HG02884 (cell line): ENCODE measurements around the gene KLHL33.
"Not testable (repeated sequence)": the region's sequence is repeated elsewhere in the genome, so short reads cannot be mapped to it uniquely, and the experiment has no call there.

Experiments used
- ATAC-seq: cut with Tn5 transposase; IDR thresholded peaks from one replicate; pipeline ENCODE4 v1.9.1; 2021; ENCODE audit warnings: mild to moderate bottlenecking, moderate library complexity; ENCODE audit not compliant: unreplicated experiment

KLHL33 gene

DNA sequence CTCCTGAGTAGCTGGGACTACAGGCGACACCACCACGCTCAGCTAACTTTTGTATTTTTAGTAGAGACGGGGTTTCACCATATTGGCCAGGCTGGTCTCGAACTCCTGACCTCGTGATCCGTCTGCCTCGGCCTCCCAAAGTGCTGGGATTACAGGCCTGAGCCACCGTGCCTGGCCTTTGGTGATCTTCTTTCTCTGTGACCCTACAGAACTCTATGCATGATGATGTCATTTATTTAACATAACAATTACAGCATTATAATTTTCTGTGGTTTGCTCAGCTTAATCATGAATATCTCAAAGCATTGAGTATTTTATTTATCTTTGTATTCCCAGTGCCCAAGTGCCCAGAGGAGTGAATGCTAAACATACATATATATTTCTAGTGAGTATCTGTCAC, 16.9 kb upstream of the KLHL33 start:
- not testable (repeated sequence) for ATAC-seq

DNA sequence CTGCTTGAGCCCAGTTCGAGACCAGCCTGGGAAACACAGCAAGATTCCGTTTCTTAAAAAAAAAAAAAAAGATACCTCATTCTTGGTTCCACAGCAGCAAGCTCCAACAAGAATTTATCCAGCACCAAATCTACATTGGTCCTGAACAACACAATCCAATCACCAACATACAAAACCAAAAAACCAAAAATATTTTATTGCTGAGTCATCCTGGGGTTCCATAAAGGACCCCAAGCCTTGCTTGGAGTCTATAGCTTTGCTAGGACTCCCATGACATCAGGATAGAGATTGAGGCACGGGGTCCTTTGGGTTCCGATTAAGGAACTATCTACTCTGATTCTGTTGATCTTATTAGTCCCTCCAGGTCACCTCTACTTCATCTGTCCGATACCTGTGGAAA, 10.9 kb upstream of the KLHL33 start:
- ATAC-seq, result no peak

GRCh38 chr14:20443650-20444049, 7.7 kb upstream of the KLHL33 start:
- ATAC-seq, result not testable (repeated sequence)

DNA sequence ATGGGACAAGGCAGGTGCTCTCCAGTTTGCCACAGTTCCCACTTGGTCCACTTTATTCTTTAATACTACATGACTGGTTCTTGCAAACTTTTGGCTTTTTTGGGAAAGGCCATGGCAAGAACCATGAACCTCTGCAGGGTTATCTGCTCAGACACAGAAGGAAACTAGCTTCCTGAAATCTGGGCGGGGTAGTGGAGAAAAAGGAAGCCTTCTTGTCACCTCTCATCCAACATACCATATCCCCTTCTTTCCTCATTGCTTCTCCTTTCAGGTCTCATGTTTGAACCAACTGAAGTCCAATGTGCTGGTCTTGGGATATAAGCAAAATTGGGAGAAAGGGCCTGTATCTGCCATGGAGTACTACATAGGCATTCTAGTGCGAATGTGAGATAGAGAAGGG, 5.5 kb upstream of the KLHL33 start:
- no peak for ATAC-seq

DNA sequence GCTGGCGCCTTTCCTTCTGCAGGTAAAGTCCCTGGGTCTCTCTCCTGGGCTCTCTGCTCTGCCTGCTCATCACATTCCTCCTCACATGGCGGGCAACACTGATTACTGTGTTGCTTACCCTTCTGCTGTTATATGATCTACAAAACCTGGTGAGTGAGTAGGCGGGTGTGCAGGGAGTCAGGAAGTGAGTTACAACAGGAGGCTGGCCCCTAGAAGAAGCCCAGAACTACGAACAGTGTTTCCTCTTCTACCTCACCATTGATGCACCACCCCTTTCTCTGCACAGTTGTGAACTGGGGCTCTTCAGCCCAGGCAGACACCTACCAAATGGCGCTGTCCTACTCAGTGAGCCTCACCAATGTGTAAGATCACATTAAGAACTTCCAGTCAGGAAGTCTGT, 4.9 kb upstream of the KLHL33 start:
- ATAC-seq, result no peak

- no peak for ATAC-seq
These were observed 4.5 kb upstream of the KLHL33 start for GRCh38 chr14:20440465-20440864.

DNA sequence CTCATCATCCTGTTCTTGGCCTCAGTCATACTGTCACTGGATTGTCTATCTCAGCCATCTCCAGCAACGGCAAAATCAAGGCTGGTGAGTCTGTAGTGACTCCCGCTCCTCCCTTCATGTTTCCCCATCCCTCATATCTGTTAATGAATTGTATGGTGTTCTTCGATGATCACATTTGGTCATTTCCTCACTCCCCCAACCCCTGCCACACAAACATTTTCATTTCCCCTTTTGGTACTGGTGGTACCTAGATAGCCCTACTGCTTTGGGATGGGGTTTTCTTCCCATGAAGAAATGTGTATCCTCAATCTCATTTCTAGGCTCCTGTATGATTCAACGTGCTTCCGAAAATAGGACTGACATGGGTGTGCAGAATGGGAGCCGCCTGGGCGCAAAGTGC, 2.7 kb upstream of the KLHL33 start:
- no peak for ATAC-seq

GRCh38 chr14:20436363-20436755, 393 bp upstream of the KLHL33 start:
- ATAC-seq, result no peak

DNA sequence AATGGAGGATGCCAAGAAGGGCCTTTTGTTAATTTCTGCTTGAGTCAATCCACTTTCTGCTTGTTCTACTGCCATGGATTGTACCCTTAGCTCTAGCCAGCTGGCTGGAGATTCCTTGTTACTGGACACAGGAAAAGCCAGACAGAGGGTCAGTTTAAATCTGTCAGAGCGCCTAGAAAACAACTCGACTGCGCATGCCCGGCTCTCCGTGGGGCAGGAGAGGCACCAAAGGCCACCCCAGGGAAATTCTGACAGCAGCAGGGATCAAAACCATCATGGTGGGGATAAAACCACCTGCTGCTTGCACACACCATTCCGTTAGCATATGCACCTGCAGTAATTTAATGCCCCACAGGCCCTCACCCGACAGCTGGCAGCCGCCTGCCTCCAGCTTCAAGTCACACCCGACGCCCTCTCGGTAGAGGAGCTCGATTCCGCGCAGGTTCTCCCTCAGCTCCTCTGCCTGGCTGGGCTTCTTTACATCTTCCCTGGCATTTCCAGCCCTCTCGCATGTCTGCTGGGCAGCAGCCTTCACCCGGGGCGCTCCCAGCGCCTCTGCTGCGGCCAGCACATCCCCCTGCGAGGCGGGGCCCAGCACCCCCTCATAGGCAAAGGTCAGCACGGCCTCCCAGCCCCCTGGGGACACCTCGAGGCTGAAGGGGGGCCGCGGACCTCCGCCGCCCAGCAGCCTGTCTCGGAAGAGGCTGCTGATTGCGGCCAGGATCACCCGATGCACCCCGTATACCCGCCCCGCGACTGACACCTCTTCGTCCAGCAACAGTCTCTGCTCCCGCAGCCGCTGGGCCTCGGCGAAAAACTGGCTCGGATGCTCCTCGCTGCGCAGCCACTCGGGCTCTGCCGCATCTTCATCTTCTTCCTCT, 1.0 kb downstream of the KLHL33 start:
- no peak for ATAC-seq

DNA sequence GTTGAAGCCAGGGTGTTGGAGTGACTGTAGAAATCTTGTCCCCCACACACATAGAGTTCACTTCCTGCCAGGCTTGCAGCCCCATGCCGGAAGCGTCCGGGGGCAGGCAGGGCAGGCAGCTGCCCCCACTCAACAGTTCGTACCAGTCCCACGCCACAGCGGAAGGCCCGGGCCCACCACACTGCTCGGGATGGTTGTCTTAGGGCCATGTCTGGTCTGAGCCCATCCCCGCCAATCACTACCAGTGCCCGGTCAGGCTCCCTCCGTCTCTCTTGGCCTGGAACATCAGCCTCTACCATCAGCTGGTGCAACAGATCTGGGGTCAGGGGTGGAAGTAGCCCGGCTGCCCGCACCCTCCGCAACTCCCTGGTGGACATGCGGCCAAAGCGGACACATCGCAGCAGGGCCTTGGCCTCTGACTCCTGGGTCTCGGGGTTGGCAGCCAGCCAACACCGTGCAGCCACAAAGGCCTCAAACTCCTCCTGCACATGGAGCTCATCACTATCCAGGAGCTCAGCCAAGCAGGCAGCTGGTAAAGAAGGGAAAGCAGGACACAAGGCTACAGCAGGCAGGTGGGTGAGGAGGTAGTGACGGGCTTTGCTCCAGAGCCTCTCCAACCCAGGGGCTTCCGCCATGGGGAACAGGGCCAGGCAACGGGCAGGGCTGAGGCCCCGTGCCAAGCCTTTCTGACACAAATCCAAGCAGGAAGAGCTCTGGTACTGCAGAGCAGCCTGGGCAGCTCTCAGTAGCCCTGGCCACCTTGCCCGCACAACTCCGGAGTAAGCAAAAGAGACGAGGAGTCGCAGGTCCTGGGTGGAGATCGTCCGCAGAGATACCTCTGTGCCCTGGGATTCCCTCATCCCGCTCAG, 5.9 kb downstream of the KLHL33 start:
- ATAC-seq, result no peak

DNA sequence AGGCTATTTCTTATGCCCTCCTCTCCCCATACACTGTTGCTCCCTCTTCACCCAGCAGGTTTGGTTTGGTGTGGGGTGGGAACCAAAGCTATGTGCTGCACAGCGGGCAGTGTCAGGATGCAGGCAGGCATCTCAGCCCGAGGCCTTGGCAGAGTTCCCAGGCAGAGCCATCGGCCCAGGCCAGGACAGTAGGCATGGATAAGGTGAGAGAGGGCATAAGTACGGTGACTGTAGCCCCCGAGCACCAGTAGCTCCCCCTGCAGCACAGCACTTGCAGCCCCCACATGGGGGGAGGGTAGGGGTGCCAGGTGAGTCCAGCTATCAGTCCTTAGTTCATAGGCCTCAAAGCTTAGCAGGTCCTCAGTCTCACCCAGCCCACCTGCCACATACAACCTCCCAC, 7.2 kb downstream of the KLHL33 start:
- no peak for ATAC-seq

GRCh38 chr14:20428010-20428365, 8.0 kb downstream of the KLHL33 start:
- ATAC-seq, result peak; percentile 44

GRCh38 chr14:20427231-20428009, 8.5 kb downstream of the KLHL33 start:
- peak; percentile 71 for ATAC-seq

- no peak for ATAC-seq
These were observed 11.1 kb downstream of the KLHL33 start for GRCh38 chr14:20424851-20425250.

GRCh38 chr14:20422886-20423285, 13.1 kb downstream of the KLHL33 start:
- no peak for ATAC-seq

DNA sequence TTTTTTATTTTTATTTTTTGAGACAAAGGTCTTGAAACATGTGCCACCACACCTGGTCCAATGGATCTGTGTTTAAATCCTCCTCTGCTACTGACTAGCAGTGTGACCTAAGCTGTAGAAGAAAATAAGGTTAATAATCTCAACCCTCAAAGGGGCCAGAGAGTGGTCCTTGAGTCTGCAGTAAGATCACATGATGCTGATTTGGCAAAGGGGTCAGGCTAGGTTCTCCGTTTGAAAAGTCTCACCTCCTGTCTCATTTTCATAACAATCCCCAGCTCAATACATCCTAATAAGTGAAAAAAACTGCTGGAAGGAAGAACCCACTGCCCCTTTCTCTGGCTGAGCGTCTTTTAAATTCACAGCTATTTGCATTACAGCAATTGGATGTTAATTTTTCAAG, 14.7 kb downstream of the KLHL33 start:
- ATAC-seq, result no peak

DNA sequence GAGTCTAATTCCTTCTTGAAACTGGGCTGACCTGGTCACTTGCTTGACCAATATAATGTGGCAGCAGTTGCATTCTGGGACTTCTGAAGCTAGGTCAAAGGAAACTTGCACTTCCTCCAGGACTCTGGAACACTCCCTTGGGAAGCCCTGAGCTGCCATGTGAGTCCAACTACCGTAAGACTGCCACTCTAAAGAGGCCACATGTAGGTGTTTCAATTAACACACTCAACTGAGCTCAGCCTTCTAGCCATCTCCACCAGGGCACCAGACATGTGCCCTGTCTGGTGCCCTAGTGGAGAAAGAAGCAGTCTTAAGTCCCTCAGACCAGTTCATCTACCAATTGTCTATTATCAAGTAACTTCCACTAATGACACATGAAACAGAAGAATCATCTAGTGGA, 16.5 kb downstream of the KLHL33 start:
- no peak for ATAC-seq

DNA sequence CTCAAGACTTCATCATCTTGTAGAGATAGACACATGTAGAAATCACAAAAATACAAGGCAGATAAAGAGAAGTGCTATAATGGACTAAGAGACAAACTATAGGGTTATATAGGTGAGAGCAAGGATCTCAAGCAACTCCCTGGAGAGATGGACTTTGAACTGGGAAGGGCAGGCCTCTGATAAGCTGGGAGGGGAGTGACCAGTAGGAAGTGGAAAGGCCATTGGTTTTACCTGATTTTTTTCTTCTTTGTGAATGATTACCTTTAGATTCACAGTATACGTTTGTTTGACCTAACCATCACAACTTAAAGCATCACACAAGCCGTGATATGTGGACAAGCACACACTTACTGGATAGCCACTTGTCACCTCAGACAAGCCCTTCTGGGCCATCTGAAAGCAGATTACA, 17.5 kb downstream of the KLHL33 start:
- ATAC-seq, result no peak

DNA sequence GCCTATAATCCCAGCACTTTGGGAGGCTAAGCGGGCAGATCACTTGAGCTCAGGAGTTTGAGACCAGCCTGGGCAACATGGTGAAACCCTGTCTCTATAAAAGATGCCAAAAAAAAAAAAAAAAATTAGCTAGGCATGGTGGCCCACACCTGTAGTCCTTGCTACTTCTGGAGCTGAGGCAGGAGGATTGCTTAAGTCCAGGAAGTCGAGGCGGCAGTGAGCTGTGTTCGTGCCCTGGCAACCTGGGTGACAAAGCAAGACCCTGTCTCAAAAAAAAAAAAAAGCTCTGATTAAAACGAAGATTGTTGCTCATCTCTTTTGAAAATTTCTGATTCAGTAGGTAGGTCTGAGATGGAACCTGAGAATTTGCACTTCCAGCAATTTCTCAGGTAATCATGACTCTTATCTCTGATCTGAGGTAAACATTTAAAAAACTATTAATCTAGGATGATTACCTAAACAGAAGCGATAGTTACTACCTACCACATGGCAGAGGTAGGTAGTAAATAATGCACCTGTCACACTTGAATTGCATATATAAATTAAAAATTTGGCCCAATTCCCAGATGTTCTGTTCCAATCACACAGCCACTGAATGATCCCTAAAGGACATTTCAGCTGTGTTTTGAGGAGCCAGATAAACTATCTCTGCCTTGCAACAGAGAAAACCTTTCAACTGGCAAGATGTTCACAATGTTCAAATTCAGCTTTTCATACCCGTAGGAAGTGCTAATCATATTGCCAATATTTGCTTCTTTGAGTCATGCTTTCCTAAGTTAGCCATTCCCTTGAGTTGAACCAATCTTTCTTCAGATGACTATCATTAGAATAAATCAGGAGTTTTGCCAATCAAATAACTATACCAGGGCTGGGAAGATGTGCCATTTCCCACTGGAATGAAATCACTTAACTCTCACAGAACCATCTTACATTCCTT, 18.4 kb downstream of the KLHL33 start:
- ATAC-seq, result no peak

- no peak for ATAC-seq
These were observed 19.7 kb downstream of the KLHL33 start for GRCh38 chr14:20416223-20416622.
